Esophagus muscularis mucosa (tissue), 4 donors: ENCODE measurements around the gene SLC17A7. TPM values are rescaled to one million over a fixed set of nuclear protein-coding genes. Genes with fewer than 3 reads are reported as not detected.
A peak's percentile ranks its signal among the peaks of the same experiment; 100 is the strongest.

Source experiments
- DNase-seq: peaks from one replicate; pipeline ENCODE4 v3.0.0-alpha.2; 2017; ENCODE audit errors: extremely low spot score
- H3K27ac ChIP-seq, 4 donors: fragments of 200-600 bp; sonication (generic); replicated peaks in 1 of 4; 1 replicate in 3 of 4; 2 replicates in 1 of 4; pipeline ENCODE4 v1.5.1; 2016 to 2019; ENCODE audit warnings: mild to moderate bottlenecking in 1 of 4
- H3K27me3 ChIP-seq, 4 donors: fragments of 200-600 bp; sonication (generic); one replicate each; pipeline versions ENCODE4 v1.5.1 to v1.6.0; 2016 to 2019
- H3K36me3 ChIP-seq, 4 donors: fragments of 200-600 bp; sonication (generic); one replicate each; pipeline ENCODE4 v1.5.1; 2016 to 2019
- H3K4me1 ChIP-seq, 4 donors: fragments of 200-600 bp; sonication (generic); one replicate each; pipeline ENCODE4 v1.5.1; 2016 to 2019
- H3K4me3 ChIP-seq, 4 donors: fragments of 200-600 bp; sonication (generic); 1 replicate in 2 of 4; 2 replicates in 2 of 4; pipeline ENCODE4 v1.5.1; 2016 to 2019; ENCODE audit warnings: mild to moderate bottlenecking in 4 of 4, moderate library complexity in 1 of 4
- H3K9me3 ChIP-seq, 4 donors: fragments of 200-600 bp; sonication (generic); 1 replicate in 3 of 4; 2 replicates in 1 of 4; pipeline ENCODE4 v1.5.1; 2016 to 2019
- CTCF ChIP-seq, 3 experiments: fragments of 200-600 bp in 2 of 3; fragments of 450-650 bp in 1 of 3; sonication (generic) in 2 of 3; IDR thresholded peaks; one replicate each; pipeline ENCODE4 v1.5.1; 2017 to 2019; ENCODE audit warnings: antibody characterized with exemption in 3 of 3, mild to moderate bottlenecking in 2 of 3, moderate library complexity in 1 of 3
- EP300 ChIP-seq: sonication (generic); formaldehyde crosslinking; IDR thresholded peaks from one replicate; pipeline ENCODE4 v1.6.1; 2017; ENCODE audit warnings: antibody characterized with exemption
- POLR2A ChIP-seq: fragments of 450-650 bp; IDR thresholded peaks from one replicate; pipeline ENCODE4 v1.6.1; 2017; ENCODE audit warnings: antibody characterized with exemption, moderate library complexity, mild to moderate bottlenecking, low read depth
- POLR2AphosphoS5 ChIP-seq, 2 donors: sonication (generic); formaldehyde crosslinking; IDR thresholded peaks; one replicate each; pipeline ENCODE4 v1.6.1; 2017; ENCODE audit warnings: antibody characterized with exemption in 2 of 2
- WGBS: methylation state at CpG from one replicate; pipeline ENCODE4 v1.1.5; 2018; 5-methylcytosine and 5-hydroxymethylcytosine counted together
- intact Hi-C: fragments of 100-400 bp; cut with DNase I; formaldehyde crosslinking; loops from one replicate; pipeline ENCODE4 v1.15.1; 2023
- total RNA-seq, 4 donors: library from RNA; depleted of rRNA; stranded (reverse); fragments of >200 nt; gene quantifications; one replicate each; pipeline versions ENCODE4 v1.1.0 to v1.2.1, GENCODE V29; 2016

The SLC17A7 gene
- total RNA-seq, 4 donors from 2014 or later = 0.83 to 5.2 (median 1.3) TPM

DNA sequence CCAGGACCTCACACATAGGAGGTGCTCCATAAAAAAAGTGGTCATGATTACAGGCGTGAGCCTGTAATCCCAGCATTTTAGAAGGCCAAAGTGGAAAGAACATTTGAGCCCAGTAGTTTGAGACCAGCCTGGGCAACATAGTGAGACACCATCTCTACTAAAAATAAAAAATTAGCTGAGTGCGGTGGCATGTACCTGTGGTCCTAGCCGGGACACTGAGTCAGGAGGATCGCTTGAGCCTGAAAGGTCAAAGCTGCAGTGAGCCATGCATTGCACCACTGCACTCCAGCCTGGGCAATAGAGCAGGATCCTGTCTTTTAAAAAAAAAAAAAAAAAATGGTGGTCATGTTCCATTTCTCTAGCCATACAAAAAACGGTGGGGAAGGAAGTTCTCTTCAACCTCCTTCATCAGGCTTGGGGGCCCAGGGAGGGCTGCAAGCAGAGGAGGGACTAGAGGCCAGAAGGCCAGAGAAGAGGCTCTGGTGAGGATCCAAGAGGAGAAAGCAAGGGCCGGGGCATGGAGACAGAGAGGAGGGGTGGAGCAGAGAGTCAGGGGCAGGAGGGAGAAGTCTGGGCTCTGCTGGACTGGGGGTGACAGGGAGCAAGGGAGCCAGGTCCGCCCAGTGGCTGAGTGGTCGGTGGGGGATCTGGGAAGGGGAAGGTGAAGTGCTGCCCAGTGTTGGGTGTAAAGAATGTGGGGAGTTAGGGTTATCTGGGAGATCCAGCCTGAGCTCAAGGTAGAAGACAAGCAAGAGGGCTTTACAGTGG, 44.4 kb downstream of the SLC17A7 start:
- H3K27ac ChIP-seq = no peak overlapping the region
- no peak for TF ChIP-seq EP300
- TF ChIP-seq POLR2AphosphoS5 (IDR thresholded peaks at IDR 0.05) = no peak
- TF ChIP-seq POLR2A = no peak
- TF ChIP-seq CTCF (IDR thresholded peaks at IDR 0.05) = no peak
- intact Hi-C loops = loop anchor here (10.0 kb wide), 1 partner anchor 168 kb away; no protein-coding TSS in a partner anchor
- H3K36me3 ChIP-seq = no peaks in the 10 kb centered on the region
- H3K4me1 ChIP-seq = peaks cover 0 to 2% (median 0%) of the 10 kb centered on the region in 4 donors
- no peaks in the 10 kb centered on the region for H3K9me3 ChIP-seq
- H3K4me3 ChIP-seq = no peak overlapping the region
- peaks cover 0 to 59% (median 0%) of the 10 kb centered on the region in 4 donors for H3K27me3 ChIP-seq
- DNase-seq = no peak
- 82% methylated on average over 8 of the region's 8 CpGs for WGBS

- 84% methylated on average over 15 of the region's 15 CpGs for WGBS
- TF ChIP-seq CTCF (IDR thresholded peaks at IDR 0.05) = no peak
- no peak for TF ChIP-seq POLR2AphosphoS5 (IDR thresholded peaks at IDR 0.05)
- no peak for TF ChIP-seq EP300
- no peak for TF ChIP-seq POLR2A
- H3K36me3 ChIP-seq = no peaks in the 10 kb centered on the region
- H3K27me3 ChIP-seq = peaks cover 0 to 64% (median 0%) of the 10 kb centered on the region in 4 donors
- intact Hi-C loops = loop anchor here (10.0 kb wide), 1 partner anchor 169 kb away; no protein-coding TSS in a partner anchor
- H3K4me3 ChIP-seq = no peak overlapping the region
- H3K4me1 ChIP-seq = peaks cover 0 to 5% (median 0%) of the 10 kb centered on the region in 4 donors
- no peaks in the 10 kb centered on the region for H3K9me3 ChIP-seq
- H3K27ac ChIP-seq = no peak overlapping the region
- DNase-seq = no peak
These were observed 45.5 kb downstream of the SLC17A7 start for GRCh38 chr19:49395581-49396407.

GRCh38 chr19:49393881-49394280, 47.4 kb downstream of the SLC17A7 start:
- Histone ChIP-seq H3K27me3 (peaks cover 0 to 80% (median 0%) of the 10 kb centered on the region in 4 donors), H3K4me1 (peaks cover 0 to 5% (median 0%) of the 10 kb centered on the region in 4 donors), H3K36me3 (no peaks in the 10 kb centered on the region), H3K27ac (no peak overlapping the region), H3K4me3 (no peak overlapping the region), H3K9me3 (no peaks in the 10 kb centered on the region)
- WGBS = 69% methylated on average over 5 of the region's 5 CpGs
- no peak for DNase-seq
- no peak for TF ChIP-seq POLR2A
- no peak for TF ChIP-seq EP300
- TF ChIP-seq CTCF (IDR thresholded peaks at IDR 0.05) = no peak
- TF ChIP-seq POLR2AphosphoS5 (IDR thresholded peaks at IDR 0.05) = no peak
- intact Hi-C loops = loop anchor here (10.0 kb wide), 1 partner anchor 171 kb away; no protein-coding TSS in a partner anchor

GRCh38 chr19:49391581-49392399, 49.5 kb downstream of the SLC17A7 start:
- no peak overlapping the region for H3K4me3 ChIP-seq
- H3K27ac ChIP-seq = no peak overlapping the region
- no peak for DNase-seq
- no peaks in the 10 kb centered on the region for H3K9me3 ChIP-seq
- intact Hi-C loops = loop anchor here (1.0 to 10.0 kb wide), 2 partner anchors 52 to 173 kb away; no protein-coding TSS in a partner anchor
- peaks cover 0 to 14% (median 8%) of the 10 kb centered on the region in 4 donors for H3K4me1 ChIP-seq
- WGBS = 23% methylated on average over 14 of the region's 14 CpGs
- TF ChIP-seq POLR2A (no peak), CTCF (IDR thresholded peaks at IDR 0.05) (peak; percentile 61 to 88 (median 83)), POLR2AphosphoS5 (IDR thresholded peaks at IDR 0.05) (peak in 1 of 2 donors; percentile 64)
- no peaks in the 10 kb centered on the region for H3K36me3 ChIP-seq
- H3K27me3 ChIP-seq = peaks cover 0 to 76% (median 0%) of the 10 kb centered on the region in 4 donors
